Measurements from ENCODE around the gene GPR37L1.
A peak's percentile ranks its signal among the peaks of the same experiment; 100 is the strongest.

The GPR37L1 gene

GRCh38 chr1:202154766-202155477 is 32.2 kb downstream of the GPR37L1 start:
- peak; percentile 69 to 80 for DNase-seq (ENCODE audit: low read depth in 2 of 2)
- no peak overlapping the region for H3K4me3 ChIP-seq (replicated peaks in 1 of 2; ENCODE audit: low read depth in 2 of 2, low read length in 2 of 2)
- peak; percentile 55 for TF ChIP-seq CTCF (IDR thresholded peaks at IDR 0.05; ENCODE audit: low read depth, low read length)

GRCh38 chr1:202155478-202156021 is 32.8 kb downstream of the GPR37L1 start:
- no peak overlapping the region for H3K4me3 ChIP-seq (replicated peaks in 1 of 2; ENCODE audit: low read depth in 2 of 2, low read length in 2 of 2)
- no peak for TF ChIP-seq CTCF (IDR thresholded peaks at IDR 0.05; ENCODE audit: low read depth, low read length)
- peak; percentile 16 to 31 for DNase-seq (ENCODE audit: low read depth in 2 of 2)

GRCh38 chr1:202156590-202156989 is 33.9 kb downstream of the GPR37L1 start:
- no peak overlapping the region for H3K4me3 ChIP-seq (replicated peaks in 1 of 2; ENCODE audit: low read depth in 2 of 2, low read length in 2 of 2)
- no peak for DNase-seq (ENCODE audit: low read depth in 2 of 2)
- no peak for TF ChIP-seq CTCF (IDR thresholded peaks at IDR 0.05; ENCODE audit: low read depth, low read length)

- no peak overlapping the region for H3K4me3 ChIP-seq (replicated peaks in 1 of 2; ENCODE audit: low read depth in 2 of 2, low read length in 2 of 2)
- DNase-seq (ENCODE audit: low read depth in 2 of 2), result no peak
Observed at GRCh38 chr1:202157945-202158344, 35.2 kb downstream of the GPR37L1 start.

GRCh38 chr1:202158810-202159533 is 36.3 kb downstream of the GPR37L1 start:
- DNase-seq (ENCODE audit: low read depth in 2 of 2), result no peak
- H3K4me3 ChIP-seq (replicated peaks in 1 of 2; ENCODE audit: low read depth in 2 of 2, low read length in 2 of 2), result no peak overlapping the region
- no peak for TF ChIP-seq CTCF (IDR thresholded peaks at IDR 0.05; ENCODE audit: low read depth, low read length)

More at GRCh38 chr1:202157945-202158344, 35.2 kb downstream of the GPR37L1 start:
- TF ChIP-seq CTCF (IDR thresholded peaks at IDR 0.05; ENCODE audit: low read depth, low read length), result no peak

- H3K4me3 ChIP-seq (replicated peaks in 1 of 2; ENCODE audit: low read depth in 2 of 2, low read length in 2 of 2), result no peak overlapping the region
- TF ChIP-seq CTCF (IDR thresholded peaks at IDR 0.05; ENCODE audit: low read depth, low read length), result no peak
- DNase-seq (ENCODE audit: low read depth in 2 of 2), result no peak
Observed at GRCh38 chr1:202159534-202160371, 37.0 kb downstream of the GPR37L1 start.

All from cardiac fibroblast (primary cell).